GM18505 (cell line): Measurements from ENCODE around the gene DCLK1.

Experiments used
- ATAC-seq: cut with Tn5 transposase; IDR thresholded peaks from one replicate; pipeline ENCODE4 v1.9.1; 2021; ENCODE audit not compliant: unreplicated experiment
- POLR2A ChIP-seq: IDR thresholded peaks from 4 replicates; pipeline ENCODE4 v1.6.1; 2011; ENCODE audit warnings: borderline replicate concordance; ENCODE audit not compliant: insufficient read depth, insufficient read length; ENCODE audit errors: extremely low read depth

The DCLK1 gene

DNA sequence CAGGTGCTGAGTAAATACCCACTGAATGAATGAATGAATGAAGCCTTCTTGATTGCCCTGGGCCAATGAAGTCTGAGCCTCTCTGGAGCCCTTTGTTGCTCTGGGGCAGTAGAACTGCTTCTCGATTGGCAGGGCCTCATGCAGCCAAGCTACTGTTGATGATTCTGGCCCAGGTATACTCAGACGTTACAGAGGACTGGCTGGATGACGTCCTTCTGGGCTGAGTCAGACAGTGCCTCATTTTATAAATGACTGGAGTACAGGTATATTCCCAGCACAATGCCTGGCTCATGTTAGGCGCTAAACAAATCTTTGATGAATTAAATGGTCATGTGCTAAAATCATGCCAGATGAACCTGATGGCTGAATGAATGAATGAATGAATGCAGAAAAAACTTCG lies 410.9 kb downstream of the DCLK1 start:
- no peak for TF ChIP-seq POLR2A
- ATAC-seq: no peak
